GM21737 (cell line): ENCODE results near the gene CBX4.

Source experiments
- ATAC-seq: cut with Tn5 transposase; IDR thresholded peaks from one replicate; pipeline ENCODE4 v1.9.1; 2021; ENCODE audit warnings: mild to moderate bottlenecking, moderate library complexity; ENCODE audit not compliant: unreplicated experiment

CBX4 gene

DNA sequence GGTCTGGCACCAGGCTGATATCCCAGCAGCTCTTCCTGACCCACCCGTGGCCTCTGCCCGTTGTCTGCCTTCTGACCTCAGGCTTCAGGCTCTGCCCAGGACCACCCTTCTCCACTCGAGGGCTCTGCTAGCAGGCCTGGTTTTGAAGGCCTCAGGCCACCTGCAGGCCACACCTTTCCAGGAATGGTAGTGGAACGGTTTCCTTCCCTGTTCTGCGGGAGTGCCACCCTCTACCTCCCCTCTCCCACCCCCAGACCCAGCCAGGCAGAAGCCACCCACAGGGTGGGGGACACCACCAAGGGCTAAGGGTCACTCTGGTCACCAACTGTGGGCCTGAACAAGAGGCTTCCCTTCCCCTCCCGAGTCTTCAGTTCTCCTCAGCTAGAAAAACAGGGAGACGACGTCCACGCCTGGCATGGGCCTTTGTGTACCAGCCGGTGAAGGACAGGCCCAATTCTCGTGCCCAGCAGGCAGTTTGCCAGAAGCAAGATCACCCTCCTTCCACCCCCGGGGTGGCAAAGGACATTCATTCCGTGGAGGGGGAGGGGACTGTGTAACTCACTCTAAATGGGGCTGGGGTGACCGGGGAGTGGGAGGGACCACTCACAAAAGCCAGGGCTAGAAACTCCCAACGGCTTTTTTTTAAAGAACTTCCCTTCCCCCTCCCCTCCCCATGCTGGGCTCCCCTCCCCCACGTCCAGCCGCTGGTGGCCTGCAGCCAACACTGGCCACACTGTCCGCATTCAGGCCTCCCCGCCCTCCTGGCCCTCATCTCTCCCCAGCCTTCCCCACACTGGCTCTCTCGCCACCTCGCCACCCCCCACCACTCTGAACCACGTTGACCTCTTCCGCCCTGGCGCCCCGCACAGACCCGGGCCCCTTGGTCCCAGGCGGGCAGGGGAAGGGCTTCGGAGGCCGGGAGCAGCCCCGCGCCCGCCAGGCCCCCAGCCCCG is 7.7 kb downstream of the CBX4 start:
- no peak for ATAC-seq

DNA sequence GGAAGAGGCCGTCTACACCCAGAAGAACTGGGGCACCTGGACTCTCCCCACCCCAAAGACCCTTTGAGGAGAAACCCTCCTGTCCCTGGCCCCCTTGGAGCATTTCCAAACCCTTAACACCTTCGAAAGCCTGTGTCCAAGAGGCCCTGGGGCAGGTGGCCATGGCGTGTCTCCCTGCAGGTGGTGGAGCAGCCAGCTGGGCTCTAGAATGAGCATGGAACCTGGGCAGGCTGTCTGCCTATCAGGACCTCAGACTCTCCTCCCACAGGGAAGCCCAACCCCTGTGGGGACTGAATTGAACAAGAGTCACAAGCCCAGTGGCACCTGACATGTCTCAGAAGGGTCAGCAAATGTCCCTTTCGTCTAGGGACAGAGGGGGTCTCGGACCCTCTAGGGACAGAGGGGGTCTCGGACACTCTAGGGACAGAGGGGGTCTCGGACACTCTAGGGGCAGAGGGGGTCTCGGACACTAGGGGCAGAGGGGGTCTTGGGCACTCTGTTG is 8.4 kb downstream of the CBX4 start:
- ATAC-seq: no peak

DNA sequence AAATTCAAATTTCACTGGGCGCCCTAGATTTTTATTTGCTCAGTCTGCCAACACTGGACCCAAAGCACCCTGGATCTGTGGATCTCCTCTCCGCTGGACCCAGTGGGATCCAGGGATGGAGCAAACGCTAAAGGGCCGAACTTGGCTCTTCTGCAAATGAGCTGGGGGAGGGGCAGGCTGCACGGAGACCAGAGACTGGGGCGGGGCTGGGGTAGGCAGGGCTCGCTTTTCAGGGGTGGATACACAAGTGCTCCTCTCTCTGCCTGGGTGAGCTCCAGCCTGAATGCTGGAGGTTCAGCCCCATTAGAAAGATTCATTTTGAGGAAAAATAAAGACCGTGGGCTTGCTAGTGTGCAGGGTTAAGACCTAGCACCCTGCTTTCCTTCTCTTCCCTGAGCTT is 8.9 kb downstream of the CBX4 start:
- no peak for ATAC-seq

DNA sequence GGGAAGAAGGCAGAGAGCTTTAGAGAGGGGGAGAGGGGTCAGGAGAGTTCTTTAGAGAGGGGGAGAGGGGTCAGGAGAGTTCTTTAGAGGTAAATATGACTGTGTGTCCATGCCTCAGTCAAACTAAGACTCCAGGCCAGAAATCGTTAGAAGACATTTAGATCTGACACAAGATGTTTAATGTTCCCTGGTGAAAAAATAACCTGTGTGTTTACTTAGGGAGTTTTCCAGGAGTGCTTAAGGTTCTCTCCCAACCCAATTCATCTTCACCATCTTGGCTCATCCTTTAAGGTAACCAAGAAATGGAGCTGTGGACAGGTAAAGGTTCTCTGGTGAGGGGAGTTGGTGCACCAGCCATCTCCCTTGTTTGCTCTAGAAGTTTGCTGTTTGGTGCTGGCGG is 9.8 kb downstream of the CBX4 start:
- no peak for ATAC-seq

DNA sequence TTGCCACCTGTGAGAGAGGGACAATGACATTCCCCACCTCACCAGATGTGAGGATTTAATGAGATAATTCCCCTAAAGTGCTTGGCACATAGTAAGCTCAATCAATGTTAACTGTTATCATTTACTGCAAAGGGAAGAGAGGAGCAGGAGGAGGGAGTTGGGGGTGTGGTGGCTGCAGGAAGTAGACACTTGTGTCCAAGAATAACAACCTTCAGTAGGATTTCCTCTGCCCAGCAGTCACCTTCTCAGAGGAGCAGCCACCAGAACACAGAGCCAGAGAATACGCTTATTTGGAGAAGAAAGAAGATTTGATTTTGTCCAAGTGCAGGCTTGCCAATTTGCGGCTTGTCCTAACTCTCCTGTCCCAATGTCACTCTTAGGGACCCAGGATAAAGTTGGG is 10.2 kb downstream of the CBX4 start:
- no peak for ATAC-seq

DNA sequence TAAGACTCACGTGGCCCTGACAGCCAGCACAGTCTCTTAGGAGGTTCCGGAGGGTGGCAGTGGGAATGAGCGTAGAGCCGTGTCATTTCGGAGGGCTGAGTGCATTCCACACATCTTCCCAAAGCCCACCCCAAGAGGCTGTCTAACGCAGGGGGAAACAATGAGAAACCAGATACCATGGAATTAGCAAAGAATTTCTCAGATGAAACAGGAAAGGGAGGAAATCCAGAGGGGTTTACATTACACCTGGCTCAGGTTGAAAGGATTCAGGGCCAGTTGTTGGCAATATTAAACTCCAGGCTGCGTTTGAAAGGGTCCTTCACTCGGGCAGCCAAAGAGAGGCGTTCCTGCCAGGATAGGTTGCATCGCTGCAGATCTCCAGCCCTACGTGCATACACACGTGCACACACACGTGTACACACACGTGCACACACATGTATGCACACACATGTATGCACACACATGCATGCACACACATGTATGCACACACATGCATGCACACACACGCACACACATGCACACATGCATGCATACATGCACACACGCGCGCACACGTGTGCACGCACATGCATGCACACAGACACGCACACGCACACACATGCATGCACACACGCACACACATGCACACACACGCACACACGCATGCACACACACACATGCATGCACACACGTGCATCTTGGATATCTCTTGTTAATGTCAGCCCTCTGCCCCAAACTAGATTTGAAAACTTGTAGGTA is 12.2 kb downstream of the CBX4 start:
- ATAC-seq: no peak

DNA sequence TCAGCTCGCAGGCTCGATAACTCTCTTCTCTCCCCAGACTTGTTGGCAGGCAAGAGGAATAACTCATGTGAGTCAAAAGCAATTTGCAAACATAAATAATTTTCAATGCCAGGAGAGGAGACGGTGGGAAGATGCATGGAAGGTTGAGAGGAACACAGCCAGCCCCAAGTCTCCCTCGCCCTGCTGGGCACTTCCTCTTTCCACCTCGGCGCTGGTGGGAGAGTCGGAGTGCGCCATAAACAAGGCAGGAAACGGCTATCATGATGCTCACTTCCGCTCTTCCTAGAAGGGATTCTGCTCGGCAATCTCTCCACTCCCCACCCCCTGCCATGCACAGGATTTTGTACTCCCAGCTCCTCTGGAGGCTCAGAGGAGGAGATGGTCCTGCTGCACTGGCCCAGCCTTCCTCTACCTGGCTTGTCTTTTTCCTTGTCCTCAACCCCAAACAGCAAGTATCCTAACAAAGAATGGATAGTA is 13.0 kb downstream of the CBX4 start:
- ATAC-seq: no peak

DNA sequence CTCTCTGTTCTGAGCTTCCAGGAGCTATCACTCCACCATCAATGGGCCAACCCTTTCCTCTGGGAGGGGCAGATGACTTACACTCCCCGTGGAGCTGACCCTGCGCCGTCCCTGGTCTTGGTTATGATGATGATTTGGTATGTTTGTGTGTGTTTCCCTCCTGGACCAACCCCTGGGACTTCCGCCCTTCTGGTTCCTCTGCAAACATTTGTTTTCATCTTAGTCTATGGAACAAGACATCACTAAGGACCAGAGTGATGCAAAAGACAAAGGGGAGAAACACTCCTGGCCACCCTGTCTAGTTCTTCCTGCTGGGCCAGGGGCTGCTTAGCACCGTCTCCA is 13.7 kb downstream of the CBX4 start:
- ATAC-seq: no peak

DNA sequence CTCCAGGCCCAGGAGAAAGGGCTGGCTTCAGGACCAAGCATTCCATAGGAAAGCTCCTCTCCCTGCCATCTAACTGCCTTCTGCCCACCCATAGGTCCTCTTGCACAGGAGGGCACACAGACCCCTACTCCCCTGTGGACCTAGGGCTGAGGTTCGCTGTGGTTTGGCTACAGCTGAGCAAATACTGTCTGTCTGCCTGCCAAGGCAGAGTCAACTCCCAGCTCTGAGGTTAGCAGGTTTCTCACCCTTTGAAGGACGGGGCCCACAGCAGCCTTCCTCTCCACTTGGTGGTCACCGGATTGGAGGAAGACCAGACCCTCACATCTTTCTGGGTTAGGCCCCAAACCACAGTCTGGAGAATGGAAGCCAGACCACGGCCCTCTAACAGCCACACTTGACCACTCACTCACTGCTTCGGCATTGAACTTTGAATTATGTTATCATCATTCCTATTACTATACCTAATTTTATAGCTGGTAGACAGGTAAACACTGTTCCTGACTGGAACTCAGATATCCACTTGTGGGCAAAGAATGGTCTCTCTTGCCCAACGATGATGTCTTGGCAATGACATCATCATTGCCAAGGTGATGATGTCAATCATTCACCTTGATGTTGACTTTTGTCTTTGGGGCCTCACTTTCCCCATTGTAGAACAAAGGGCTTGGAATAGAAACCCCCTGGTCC is 14.2 kb downstream of the CBX4 start:
- no peak for ATAC-seq

DNA sequence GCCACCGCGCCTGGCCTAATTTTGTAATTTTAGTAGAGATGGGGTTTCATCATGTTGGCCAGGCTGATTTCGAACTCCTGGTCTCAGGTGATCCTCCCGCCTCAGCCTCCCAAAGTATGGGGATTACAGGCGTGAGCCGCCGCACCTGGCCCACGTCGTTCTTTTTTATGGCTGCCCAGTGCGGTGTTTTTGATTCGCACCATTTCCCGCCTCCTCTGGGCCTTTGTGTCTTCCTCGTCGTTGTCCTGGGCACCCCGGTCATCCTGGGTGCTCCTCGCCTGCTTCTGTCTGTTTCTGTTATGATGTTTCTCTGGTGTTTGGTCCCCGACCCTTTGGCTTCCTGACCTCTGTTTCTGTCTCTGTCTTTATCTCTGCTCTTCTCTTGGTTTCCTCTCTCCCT is 15.0 kb downstream of the CBX4 start:
- ATAC-seq: no peak

DNA sequence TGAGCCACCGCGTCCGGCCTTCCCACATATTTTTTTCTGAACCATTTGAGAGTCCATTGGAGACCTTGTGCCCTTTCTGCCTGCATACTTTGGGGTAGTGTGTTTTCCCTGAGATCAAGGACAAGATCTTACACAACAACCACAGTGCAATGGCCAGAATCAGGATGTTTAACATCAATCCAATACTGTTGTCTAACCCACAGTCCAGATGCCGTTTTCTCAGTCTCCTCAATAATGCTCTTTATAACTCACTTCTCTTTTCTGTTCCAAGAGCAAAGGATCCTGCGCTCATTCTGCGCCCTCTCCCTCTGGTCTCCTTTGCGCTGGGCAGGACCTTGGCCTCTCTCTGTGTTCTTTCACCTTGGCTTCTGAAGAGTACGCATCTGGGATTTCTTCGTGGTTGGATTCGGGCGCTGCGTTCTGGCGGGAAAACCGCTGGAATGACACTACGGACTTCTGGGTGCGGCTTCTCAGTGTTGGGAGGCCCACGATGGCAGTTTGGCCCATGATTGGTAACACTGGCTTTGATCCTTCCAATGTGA is 16.6 kb downstream of the CBX4 start:
- ATAC-seq: no peak

DNA sequence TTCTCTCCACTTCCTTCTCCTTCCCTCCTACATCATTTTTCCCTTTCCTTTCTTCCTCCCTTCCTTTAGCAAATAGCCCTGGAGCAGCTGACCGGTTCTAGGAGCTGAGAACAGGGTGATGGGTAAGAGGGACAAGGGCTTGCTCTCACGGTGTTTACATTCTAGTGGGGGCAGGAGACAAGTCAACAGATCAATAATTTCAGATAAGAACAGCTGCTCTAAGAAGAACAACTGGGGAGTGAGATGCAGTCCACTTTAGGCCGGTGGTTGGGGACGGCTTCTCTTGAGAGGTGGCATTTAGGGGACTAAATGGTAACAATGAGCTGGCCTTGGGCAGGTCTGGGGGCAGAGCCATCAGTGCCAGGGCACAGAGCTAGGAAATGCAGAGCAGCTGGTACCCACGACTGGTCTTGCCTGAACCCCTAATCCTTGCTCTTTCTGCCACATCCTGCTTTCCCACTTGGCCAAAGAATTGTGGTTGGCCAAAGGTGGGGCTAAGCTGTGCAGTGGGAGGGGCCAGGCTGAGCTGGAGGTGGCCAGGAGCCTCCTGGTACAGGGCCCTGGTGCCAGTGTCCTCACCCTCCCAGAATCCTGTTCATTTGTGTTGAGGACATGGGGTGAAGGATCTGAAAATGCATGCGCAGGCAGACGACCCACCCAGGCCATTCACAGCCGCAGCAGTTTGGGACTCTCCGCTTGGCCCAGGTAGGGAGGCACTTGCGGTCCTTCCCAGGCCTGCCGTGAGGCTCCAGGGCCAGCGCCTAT is 17.7 kb downstream of the CBX4 start:
- no peak for ATAC-seq

DNA sequence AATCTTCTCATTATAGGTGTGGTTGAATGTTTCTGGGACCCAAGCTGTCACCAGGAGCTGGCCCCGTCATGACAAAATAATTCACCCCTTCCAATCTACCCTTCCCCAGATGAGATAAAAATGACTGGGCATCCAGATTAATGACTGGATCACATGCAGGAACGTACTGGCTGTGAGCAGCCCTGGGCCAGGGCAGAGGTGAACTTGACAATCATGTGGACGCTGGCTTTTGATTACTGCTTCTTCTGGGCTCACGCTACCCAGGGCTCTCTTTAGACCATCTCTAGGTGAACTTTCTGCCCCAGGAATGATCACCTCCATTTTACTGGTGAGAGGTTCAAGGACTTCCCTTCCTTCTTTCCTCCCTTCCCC is 18.3 kb downstream of the CBX4 start:
- no peak for ATAC-seq

DNA sequence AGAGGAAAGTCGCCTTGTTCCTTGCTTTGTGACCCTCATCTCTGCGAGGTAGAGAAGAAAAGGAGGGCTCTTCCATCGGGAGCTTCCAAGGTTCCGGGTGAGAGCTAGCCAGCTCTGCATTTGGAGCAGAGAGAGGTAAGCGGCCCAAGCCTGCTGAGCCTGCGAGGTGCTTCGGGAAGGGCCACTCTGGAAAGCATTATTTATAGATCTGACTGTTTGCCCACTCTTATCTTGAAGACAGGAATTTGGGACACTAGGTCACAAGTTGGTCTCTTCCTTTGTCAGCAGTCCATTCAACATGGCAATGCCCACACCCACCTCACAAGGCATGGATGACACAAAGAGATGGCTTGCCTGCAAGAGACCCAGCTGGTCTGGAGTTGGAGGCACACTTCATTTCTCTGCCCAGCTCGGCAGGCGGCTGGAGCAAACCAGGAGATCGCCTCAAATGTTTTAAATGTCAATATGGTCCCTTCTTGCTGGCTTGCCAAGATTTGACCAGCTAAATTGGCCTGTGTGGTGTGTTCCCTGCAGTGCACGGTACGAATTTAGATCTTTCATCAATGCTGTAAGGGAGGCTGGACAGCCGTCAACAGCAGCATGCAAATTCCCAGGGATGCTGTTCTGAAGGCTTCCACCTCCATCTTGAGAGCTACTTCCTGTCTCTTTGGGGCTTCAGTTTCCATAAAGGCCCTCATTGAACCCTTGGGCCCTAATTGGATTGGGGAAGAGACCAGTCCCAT is 19.5 kb downstream of the CBX4 start:
- ATAC-seq: no peak

DNA sequence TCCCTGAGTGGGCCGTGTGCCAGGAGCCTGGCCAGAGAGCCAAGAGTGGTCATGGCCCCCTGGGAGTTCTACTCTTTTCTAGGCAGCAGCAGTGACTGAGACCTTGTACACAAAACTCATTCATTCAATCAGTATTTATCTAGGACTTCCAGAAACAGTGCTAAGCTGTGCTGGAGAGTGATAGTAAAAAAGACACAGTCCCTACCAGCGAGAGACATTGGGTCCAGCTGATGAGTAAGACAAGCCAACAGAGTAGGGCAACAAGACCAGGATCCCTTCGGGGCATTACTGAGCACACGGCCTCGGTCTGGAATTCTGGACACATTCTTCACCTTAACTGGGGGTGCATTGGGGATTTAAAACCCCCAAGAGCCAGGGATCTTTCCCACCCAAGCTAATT is 20.2 kb downstream of the CBX4 start:
- ATAC-seq: no peak

DNA sequence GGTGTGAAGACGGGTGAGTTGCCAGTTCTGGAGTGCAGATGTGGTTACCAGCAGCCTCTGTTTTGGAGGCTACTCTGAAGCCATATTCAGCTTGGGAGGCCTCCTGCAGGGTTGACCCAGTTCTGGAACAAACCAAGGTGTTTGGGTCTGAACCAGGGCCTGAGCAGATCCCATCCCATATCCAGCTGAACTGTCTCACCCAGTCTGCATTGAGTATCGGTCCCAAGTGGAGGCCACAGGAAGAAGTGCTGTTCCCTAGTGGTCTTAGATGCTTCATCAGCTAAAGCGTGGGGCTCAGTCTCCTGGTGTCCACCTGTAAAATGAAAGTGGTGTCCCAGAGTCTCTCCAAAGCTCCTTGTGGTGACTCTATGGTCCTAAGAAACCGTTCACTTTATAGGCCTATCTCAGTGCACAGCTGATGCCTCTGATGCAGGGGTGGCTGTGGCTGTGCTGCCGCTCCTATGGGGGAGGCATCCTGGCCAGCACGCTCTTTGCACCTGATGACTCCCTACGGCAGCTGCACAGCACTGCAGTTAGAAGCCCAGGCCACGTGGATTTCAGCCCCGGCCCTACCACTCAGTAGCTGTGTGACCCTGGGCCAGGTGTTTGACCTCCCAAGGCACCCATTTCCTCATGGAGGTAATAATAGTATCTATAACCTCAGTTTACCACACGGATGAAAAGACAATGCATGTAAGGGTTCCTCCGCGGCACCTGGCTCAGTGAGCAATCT is 21.0 kb downstream of the CBX4 start:
- no peak for ATAC-seq

DNA sequence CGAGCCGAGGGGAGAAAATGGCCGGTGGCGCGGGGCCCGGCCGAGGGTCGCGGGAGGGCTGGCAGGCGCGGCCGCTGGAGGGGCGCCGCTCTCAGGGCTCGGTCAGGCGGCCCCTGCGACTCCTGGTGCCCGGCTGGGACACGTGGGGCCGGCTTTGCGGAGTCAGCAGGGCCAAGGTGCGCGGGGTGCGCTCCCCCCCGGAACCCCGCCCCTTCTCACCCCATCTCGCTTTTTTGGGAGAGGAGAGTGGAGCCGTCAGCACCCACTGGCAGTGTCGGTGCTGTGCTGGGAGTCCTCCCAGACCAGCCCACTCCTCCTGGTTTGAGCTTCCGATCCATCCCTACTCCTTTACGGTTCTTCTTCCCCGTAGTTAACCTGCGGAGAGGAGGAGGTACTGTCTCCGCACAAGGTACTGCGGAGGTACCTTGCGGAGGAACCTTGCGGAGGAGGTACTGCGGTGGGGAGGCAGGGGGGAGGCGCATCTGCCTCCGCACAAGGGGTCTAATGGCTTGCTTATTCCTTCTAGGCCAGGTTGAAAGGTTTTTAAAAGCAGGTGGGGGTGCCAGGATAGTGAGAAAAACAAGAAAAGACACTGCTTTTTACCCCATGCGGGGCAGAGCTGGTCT is 23.3 kb downstream of the CBX4 start:
- no peak for ATAC-seq

DNA sequence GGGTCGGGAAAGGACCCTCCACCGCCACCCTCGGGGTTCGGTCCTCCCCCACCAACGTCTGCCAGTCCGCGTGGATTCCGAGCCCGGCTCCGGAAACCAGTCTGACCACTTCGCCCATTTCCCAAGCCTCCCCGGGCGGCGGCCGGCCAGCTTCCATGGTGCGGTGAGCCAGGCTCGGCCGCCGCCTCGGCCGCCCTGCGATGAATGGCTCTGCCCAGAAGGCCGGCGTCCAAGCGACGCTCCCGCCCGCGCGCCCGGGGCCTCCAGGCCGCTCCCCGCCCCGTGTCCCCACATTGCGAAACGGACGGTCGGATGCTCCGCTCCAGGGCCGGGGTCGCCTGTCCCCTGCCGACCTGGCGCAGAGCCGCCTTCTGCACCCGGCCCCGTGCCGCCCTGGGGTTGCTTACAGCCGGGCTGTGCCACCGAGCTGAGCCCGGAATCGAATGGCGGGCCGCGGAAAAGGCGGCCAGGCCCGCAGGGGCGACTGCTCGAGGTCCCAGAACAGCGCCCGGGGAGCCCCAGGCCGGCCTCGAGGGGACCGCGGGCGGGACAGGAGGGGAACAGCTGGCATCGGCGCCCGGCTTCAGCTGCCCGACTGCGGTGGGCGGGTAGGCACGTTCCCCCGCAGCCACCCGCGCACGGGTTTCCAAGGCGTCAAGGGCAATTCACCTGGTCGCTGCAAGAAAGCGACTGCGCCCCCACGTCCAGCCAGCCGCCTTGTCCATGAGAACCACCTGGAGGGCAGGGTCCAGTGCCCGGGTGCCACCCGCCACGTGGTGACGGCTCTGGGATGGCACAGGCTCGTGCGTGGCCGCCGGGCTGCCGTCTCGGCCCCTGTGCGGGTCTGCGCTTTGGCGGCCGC is 24.0 kb downstream of the CBX4 start:
- no peak for ATAC-seq
